Right renal pelvis (tissue), 4 donors: Measurements from ENCODE around the gene FECH. TPM values are rescaled to one million over a fixed set of nuclear protein-coding genes. Genes with fewer than 3 reads are reported as not detected.
"Not testable (repeated sequence)": the region's sequence is repeated elsewhere in the genome, so short reads cannot be mapped to it uniquely, and the experiment has no call there.

Experiments
- DNase-seq, 4 donors: peaks; one replicate each; pipeline ENCODE4 v3.0.0-alpha.2; 2013; ENCODE audit warnings: low read depth in 4 of 4, low spot score in 3 of 4, missing footprints in 1 of 4
- polyA plus RNA-seq, 4 donors: library from polyadenylated mRNA; unstranded; fragments of 120-200 nt; gene quantifications; one replicate each; pipeline ENCODE4 v1.2.1, GENCODE V29; 2013; ENCODE audit not compliant: insufficient read length in 4 of 4

FECH gene
- polyA plus RNA-seq, 4 donors: 39.6 to 46.6 (median 43.1) TPM

- DNase-seq: peak; percentile 56 to 68 (median 58)
Observed at GRCh38 chr18:57533868-57534510, 52.5 kb downstream of the FECH start.

- peak; percentile 23 to 43 (median 28) for DNase-seq
Observed at GRCh38 chr18:57533006-57533867, 53.3 kb downstream of the FECH start.

- DNase-seq: no peak
Observed at GRCh38 chr18:57529151-57529550, 57.4 kb downstream of the FECH start.

- DNase-seq: no peak
Observed at GRCh38 chr18:57527556-57528229, 58.8 kb downstream of the FECH start.

GRCh38 chr18:57523171-57523956 lies 63.1 kb downstream of the FECH start:
- DNase-seq: no peak

GRCh38 chr18:57522348-57522747 lies 64.2 kb downstream of the FECH start:
- DNase-seq: not testable (repeated sequence)

- DNase-seq: no peak
Observed at GRCh38 chr18:57519668-57520424, 66.7 kb downstream of the FECH start.

- no peak for DNase-seq
Observed at GRCh38 chr18:57518533-57518932, 68.0 kb downstream of the FECH start.

GRCh38 chr18:57516056-57516455 lies 70.4 kb downstream of the FECH start:
- no peak for DNase-seq

GRCh38 chr18:57505231-57505630 lies 81.3 kb downstream of the FECH start:
- DNase-seq: no peak

- DNase-seq: no peak
Observed at GRCh38 chr18:57502624-57503023, 83.9 kb downstream of the FECH start.

GRCh38 chr18:57498682-57499256 lies 87.7 kb downstream of the FECH start:
- DNase-seq: no peak

Other genes starting within 250 kb of the FECH start
- under 1 TPM in 1 of 4 donors, not detected in 3; 0.17 TPM for gene ST8SIA3, start 234.1 kb downstream of the FECH start, polyA plus RNA-seq
- gene ONECUT2, start 151.3 kb downstream of the FECH start, polyA plus RNA-seq: under 1 TPM; 0.08 to 0.22 (median 0.10) TPM
- 100 to 1,000 TPM; 174 to 219 (median 194) TPM for gene NARS1, start 35.1 kb upstream of the FECH start, polyA plus RNA-seq
- 10 to 100 TPM; 26.4 to 34.5 (median 28.1) TPM for gene ATP8B1, start 216.6 kb upstream of the FECH start, polyA plus RNA-seq